ENCODE measurements around the gene TMUB2.
A peak's percentile ranks its signal among the peaks of the same experiment; 100 is the strongest.
"Not testable (repeated sequence)": the region's sequence is repeated elsewhere in the genome, so short reads cannot be mapped to it uniquely, and the experiment has no call there.

The TMUB2 gene

GRCh38 chr17:44219108-44219615, 32.4 kb downstream of the TMUB2 start:
- DNase-seq: peak; percentile 78

DNA sequence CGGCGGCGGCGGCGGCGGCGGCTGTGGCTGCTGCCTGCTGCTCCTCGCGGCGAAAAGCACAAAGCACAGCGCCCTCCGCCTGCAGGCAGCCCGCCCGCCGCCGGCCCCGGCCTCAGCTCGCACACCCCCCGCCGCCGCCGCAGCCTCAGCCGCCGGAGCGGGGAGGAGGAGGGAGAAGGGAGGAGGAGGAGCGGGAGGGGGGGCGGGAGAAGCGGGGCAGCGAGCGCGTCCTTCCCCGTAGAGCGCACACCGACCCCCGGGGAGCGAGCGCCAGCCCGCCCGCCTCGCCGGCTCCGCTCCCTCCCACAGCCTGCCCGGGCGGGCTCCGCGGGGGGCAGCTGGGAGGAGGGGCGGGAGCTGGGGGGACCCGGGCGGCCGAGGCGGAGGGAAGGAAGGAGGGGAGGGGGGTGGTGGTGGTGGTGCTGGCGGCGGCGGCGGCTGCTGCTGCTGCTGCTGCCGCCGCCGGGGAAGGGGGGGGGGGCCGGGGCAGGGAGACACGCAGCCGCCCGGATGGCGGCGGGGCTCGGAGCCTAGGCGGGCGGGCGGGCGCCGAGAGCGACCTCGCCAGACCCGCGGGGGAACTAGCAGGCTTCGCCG, 32.9 kb downstream of the TMUB2 start, which contains the start of gene UBTF:
Gene UBTF, minus strand, starts transcription at position 60 of the 597 bp plus-strand sequence. CDS start 1,446 bp downstream, outside the sequence.
- DNase-seq: no peak

DNA sequence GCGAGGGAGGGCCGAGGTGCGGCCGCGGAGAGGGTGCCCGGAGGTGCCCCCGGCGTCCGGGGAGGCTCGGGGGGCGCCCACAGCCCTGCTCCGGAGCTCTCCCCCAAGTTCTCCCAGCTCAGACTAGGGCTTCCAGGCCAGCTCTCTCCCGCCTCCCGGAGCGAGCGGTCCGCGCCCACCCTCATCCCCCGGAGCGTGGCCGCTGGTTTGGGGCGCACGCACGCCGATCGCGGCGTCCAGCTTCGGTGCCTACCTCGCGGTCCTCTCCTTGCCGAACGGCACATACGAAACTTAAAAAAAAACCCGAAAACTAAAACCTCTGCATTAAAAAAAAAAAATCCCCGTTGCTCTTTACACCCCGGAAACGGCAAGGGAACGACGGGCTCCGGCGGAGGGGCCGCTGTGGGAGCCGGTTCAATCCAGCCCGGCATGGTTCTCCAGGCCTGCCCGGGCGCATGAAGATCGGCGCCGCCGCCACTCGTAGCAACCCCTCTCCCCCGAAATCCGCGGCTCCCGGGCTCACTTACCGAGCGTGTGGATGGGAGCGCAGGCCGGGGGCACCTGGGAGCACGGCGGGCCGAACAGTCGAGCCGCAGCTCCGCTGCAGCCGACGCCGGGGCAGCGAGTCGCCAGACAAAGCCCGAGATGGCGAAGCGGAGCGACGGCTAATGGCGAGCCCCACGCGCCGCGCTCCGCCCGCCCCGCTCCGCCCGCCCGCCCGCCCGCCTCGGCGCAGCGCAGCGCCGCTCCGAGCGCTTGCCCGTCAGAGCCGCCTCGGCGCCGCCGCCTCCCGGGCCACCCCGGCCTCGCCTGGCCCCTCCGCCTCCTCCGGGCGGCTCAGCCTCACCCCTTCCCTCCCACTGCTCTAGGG, 33.7 kb downstream of the TMUB2 start:
- peak; percentile 91 for DNase-seq

GRCh38 chr17:44221084-44221861, 34.5 kb downstream of the TMUB2 start:
- DNase-seq: peak; percentile 90

DNA sequence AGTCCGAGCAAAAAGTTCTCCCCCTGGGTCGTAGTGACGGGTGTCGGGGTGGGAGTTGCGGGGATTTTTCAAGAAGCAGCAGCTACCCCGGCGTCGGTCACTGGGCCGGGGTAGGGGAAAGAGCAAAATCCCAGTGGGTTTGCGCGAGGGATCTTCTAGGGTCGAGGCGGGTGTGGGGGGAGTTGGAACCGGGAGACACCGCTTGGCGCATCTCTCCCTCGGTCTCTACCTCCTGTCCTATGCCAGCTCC, 35.0 kb downstream of the TMUB2 start:
- no peak for DNase-seq

DNA sequence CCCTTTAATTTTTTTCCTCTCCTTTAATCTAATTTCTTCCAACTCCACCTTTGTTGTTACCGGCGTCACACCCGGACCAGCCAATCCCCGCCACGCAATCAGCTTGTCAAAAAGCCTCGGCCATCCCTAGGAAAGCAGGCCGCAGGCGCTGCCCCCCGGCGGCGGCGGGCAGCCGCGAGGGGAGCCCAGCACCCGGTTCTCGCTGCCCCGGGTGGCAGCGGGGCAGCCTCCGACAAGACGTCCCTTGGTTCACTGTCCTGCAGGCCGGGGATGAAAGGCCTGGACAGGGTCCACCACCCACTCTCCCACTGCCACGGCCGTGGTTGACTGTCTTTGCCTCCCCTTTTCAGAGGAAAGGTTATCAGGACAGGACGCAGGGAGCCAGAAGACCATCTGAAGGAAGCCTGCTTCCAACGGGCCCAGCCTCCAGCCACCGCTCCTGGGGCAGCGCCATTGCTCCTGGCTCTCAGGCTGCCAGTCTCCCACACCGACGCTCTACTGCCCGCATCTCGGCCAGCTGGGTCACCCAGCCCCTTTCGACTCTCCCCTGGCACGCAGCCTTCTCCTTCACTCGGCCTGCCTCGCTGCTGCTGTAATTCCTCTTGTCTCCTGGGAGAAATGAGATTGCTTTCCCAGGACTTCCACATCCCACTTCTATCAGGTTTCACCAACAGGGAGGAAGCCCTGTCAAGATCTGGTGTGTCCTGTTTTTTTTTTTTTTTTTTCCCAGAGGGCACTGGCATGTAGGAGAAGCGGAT, 35.5 kb downstream of the TMUB2 start:
- DNase-seq: peak; percentile 88

DNA sequence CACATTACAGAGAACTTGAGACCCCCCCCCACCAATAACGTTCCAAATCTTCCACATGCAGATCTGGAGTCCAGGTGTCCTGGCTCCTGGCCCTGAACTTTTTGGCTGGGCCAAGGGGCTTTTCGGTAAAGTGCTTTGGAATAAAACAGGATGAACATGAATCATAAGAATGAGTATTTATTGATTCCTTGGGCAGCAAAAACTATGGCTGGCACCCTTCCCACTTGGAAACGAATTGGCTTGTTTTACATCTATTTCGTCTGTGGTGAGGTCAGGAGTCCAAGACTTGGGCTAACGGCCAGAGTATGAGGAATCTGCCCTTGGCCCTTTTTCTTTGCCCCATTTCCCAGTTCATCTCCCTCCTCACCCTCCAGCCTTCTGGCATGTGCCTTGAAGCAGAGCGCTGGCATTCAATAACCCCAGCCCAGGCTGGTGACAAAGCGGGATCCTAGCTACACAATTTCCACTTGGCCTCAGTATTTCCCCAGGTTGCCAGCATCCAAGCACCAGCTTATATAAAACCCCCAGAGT, 36.8 kb downstream of the TMUB2 start:
- DNase-seq: no peak

GRCh38 chr17:44229090-44229489, 42.3 kb downstream of the TMUB2 start:
- no peak for DNase-seq

GRCh38 chr17:44230140-44230539, 43.4 kb downstream of the TMUB2 start:
- DNase-seq: no peak

- no peak for DNase-seq
Observed at GRCh38 chr17:44232061-44232460, 45.3 kb downstream of the TMUB2 start.

DNA sequence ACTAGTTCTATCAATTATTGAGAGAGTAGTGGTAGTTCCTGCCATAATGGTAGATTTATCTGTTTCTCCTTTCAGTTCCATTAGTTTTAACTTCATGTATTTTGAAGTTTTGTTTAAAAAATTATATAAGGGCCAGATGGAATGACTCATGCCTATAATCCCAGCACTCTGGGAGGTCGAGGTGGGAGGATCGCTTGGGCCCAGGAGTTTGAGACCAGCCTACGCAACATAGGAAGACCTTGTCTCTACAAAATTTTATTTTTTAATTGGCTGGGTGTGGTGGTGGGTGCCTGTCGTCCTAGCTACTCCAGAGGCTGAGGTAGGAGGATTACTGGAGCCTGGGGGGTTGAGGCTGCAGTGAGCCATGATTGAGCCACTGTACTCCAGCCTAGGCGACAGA, 46.8 kb downstream of the TMUB2 start:
- no peak for DNase-seq

- DNase-seq: peak; percentile 25
Observed at GRCh38 chr17:44235583-44235936, 48.8 kb downstream of the TMUB2 start.

DNA sequence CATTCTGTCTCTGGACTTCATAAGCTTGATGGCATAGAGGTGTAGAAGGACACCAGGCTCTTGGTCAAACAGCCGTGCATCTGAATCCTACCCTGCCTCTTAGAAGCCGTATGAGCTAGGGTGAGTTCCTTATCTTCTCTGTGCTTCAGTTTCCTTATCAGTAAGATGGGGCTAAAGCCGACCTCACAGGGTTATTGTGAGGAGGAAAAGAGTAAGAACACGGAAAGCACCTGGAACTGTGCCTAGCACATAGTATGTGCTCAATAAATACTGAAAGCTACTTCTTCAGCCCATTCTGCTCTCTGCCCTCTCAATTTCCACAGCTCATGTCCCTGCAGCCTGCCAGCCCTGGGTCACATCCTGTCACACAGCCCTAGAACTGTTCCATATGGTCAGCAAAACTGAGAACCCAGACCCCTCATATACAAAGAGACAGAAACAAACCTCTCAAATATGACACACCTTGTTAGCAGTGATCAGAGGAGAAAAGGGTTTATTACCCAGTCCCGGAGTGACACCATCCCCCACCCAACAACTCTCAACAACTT, 49.7 kb downstream of the TMUB2 start:
- DNase-seq: no peak

DNA sequence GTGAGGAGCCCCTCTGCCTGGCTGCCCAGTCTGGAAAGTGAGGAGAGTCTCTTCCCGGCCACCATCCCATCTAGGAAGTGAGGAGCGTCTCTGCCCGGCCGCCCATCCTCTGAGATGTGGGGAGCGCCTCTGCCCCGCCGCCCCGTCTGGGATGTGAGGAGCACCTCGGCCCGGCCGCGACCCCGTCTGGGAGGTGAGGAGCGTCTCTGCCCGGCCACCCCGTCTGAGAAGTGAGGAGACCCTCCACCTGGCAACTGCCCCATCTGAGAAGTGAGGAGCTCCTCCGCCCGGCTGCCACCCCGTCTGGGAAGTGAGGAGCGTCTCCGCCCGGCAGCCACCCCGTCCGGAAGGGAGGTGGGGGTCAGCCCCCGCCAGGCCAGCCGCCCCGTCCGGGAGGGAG, 51.1 kb downstream of the TMUB2 start:
- DNase-seq: not testable (repeated sequence)

GRCh38 chr17:44241106-44241624, 54.4 kb downstream of the TMUB2 start:
- no peak for DNase-seq

Data from right kidney (tissue), 1 donor.